NCI-H2227 treated with DMSO at 0.1 percent for 48 hours (cell line): ENCODE measurements around the gene PHACTR2.

Experiments used
- DNase-seq: peaks from one replicate; lab custom pipeline; 2025; lab: John Stamatoyannopoulos, UW

The PHACTR2 gene

GRCh38 chr6:143675382-143675900 lies 2.3 kb upstream of the PHACTR2 start:
- no peak for DNase-seq

GRCh38 chr6:143675946-143676345 lies 1.8 kb upstream of the PHACTR2 start:
- DNase-seq, result no peak

- DNase-seq, result no peak
These were observed 1.2 kb upstream of the PHACTR2 start for GRCh38 chr6:143676437-143677045.

GRCh38 chr6:143677577-143677890 lies 231 bp upstream of the PHACTR2 start:
- no peak for DNase-seq

- DNase-seq, result no peak
These were observed 1.3 kb downstream of the PHACTR2 start for GRCh38 chr6:143679041-143679440.

- DNase-seq, result no peak
These were observed 2.4 kb downstream of the PHACTR2 start for GRCh38 chr6:143680141-143680540.

GRCh38 chr6:143682805-143683204 lies 5.0 kb downstream of the PHACTR2 start:
- DNase-seq, result no peak

GRCh38 chr6:143684486-143684885 lies 6.7 kb downstream of the PHACTR2 start:
- DNase-seq, result no peak

- DNase-seq, result no peak
These were observed 7.9 kb downstream of the PHACTR2 start for GRCh38 chr6:143685653-143686052.

- DNase-seq, result no peak
These were observed 9.8 kb downstream of the PHACTR2 start for GRCh38 chr6:143687591-143687990.

GRCh38 chr6:143688681-143689080 lies 10.9 kb downstream of the PHACTR2 start:
- DNase-seq, result no peak

GRCh38 chr6:143689852-143690251 lies 12.1 kb downstream of the PHACTR2 start:
- no peak for DNase-seq

GRCh38 chr6:143691155-143691554 lies 13.4 kb downstream of the PHACTR2 start:
- no peak for DNase-seq

- no peak for DNase-seq
These were observed 14.3 kb downstream of the PHACTR2 start for GRCh38 chr6:143691900-143692636.

- DNase-seq, result no peak
These were observed 14.9 kb downstream of the PHACTR2 start for GRCh38 chr6:143692696-143693095.

GRCh38 chr6:143694013-143694412 lies 16.2 kb downstream of the PHACTR2 start:
- DNase-seq, result no peak

GRCh38 chr6:143694560-143694959 lies 16.8 kb downstream of the PHACTR2 start:
- DNase-seq, result no peak

- no peak for DNase-seq
These were observed 17.6 kb downstream of the PHACTR2 start for GRCh38 chr6:143695130-143695968.

- DNase-seq, result no peak
These were observed 18.4 kb downstream of the PHACTR2 start for GRCh38 chr6:143695969-143696663.

- DNase-seq, result no peak
These were observed 18.9 kb downstream of the PHACTR2 start for GRCh38 chr6:143696664-143697000.

GRCh38 chr6:143697076-143697800 lies 19.5 kb downstream of the PHACTR2 start:
- no peak for DNase-seq

GRCh38 chr6:143698329-143698728 lies 20.6 kb downstream of the PHACTR2 start:
- DNase-seq, result no peak
